GM23338 (cell line): Measurements from ENCODE around the gene KCNIP3. TPM values are rescaled to one million over a fixed set of nuclear protein-coding genes. Genes with fewer than 3 reads are reported as not detected.

Source experiments
- ATAC-seq: fragments of 200-7000 bp; cut with Tn5 transposase; 3 replicates; pipeline ENCODE4 v1.9.1; 2020
- DNase-seq: peaks from one replicate; pipeline ENCODE4 v3.0.0-alpha.2; 2015; ENCODE audit warnings: low spot score
- H2AFZ ChIP-seq: fragments of 200-600 bp; sonication (generic); 2 replicates; pipeline ENCODE4 v1.8.0; 2016; ENCODE audit warnings: antibody characterized with exemption, mild to moderate bottlenecking, moderate library complexity
- H3F3A ChIP-seq: fragments of 200-600 bp; sonication (generic); replicated peaks from 2 replicates; pipeline ENCODE4 v1.8.0; 2017; ENCODE audit warnings: antibody characterized with exemption, mixed run types, low read depth
- H3K27ac ChIP-seq: fragments of 200-600 bp; sonication (generic); 2 replicates; pipeline ENCODE4 v1.6.1; 2016; ENCODE audit warnings: low read depth
- H3K27me3 ChIP-seq: fragments of 200-600 bp; sonication (generic); 2 replicates; pipeline ENCODE4 v1.8.0; 2016; ENCODE audit warnings: mild to moderate bottlenecking, mixed run types, moderate library complexity; ENCODE audit not compliant: insufficient read depth
- H3K36me3 ChIP-seq: fragments of 200-600 bp; sonication (generic); 2 replicates; pipeline ENCODE4 v1.8.0; 2016; ENCODE audit warnings: mild to moderate bottlenecking; ENCODE audit not compliant: insufficient read depth
- H3K4me1 ChIP-seq: fragments of 200-600 bp; sonication (generic); 2 replicates; pipeline ENCODE4 v1.8.0; 2016; ENCODE audit warnings: mild to moderate bottlenecking, moderate library complexity; ENCODE audit not compliant: insufficient read depth
- H3K4me2 ChIP-seq: fragments of 200-600 bp; sonication (generic); 2 replicates; pipeline ENCODE4 v1.7.1; 2017; ENCODE audit warnings: mixed run types
- H3K4me3 ChIP-seq: fragments of 200-600 bp; sonication (generic); 2 replicates; pipeline ENCODE4 v1.6.1; 2016; ENCODE audit warnings: mixed run types
- H3K79me2 ChIP-seq: fragments of 200-600 bp; sonication (generic); replicated peaks from 2 replicates; pipeline ENCODE4 v1.8.0; 2017; ENCODE audit warnings: mild to moderate bottlenecking; ENCODE audit not compliant: insufficient read depth
- H3K9me2 ChIP-seq: fragments of 200-600 bp; sonication (generic); 2 replicates; pipeline ENCODE4 v1.8.0; 2017; ENCODE audit not compliant: insufficient read depth
- H4K20me1 ChIP-seq: fragments of 200-600 bp; sonication (generic); replicated peaks from 2 replicates; pipeline ENCODE4 v1.8.0; 2017; ENCODE audit warnings: mild to moderate bottlenecking; ENCODE audit not compliant: insufficient read depth
- H3K27ac Mint-ChIP-seq: 2 replicates; pipeline ENCODE4 v1.8.0; 2020; ENCODE audit warnings: inconsistent platforms, mild to moderate bottlenecking, moderate library complexity, mixed read lengths
- H3K27me3 Mint-ChIP-seq: 3 replicates; pipeline ENCODE4 v1.8.0; 2022; ENCODE audit warnings: low read depth, mild to moderate bottlenecking, moderate library complexity, mixed read lengths, inconsistent platforms; ENCODE audit not compliant: insufficient read depth, poor library complexity
- H3K36me3 Mint-ChIP-seq: 3 replicates; pipeline ENCODE4 v1.8.0; 2021; ENCODE audit warnings: low read depth, mild to moderate bottlenecking, inconsistent platforms, moderate library complexity, mixed read lengths
- H3K4me1 Mint-ChIP-seq: 3 replicates; pipeline ENCODE4 v1.8.0; 2020; ENCODE audit warnings: mild to moderate bottlenecking, inconsistent platforms, mixed read lengths
- H3K4me3 Mint-ChIP-seq: 3 replicates; pipeline ENCODE4 v1.8.0; 2021; ENCODE audit warnings: moderate library complexity, mild to moderate bottlenecking, inconsistent platforms, mixed read lengths
- H3K9me3 Mint-ChIP-seq: 3 replicates; pipeline ENCODE4 v1.8.0; 2020; ENCODE audit warnings: moderate library complexity, mild to moderate bottlenecking, inconsistent platforms, mixed read lengths
- CREB1 ChIP-seq: fragments of 250-450 bp; sonication (Bioruptor Pico); IDR thresholded peaks from 2 replicates; pipeline ENCODE4 v1.5.0; 2020; ENCODE audit warnings: low read depth, mild to moderate bottlenecking, moderate library complexity
- CTCF ChIP-seq, 2 experiments: fragments of 200-600 bp in 1 of 2; sonication (generic) in 1 of 2; conservative IDR thresholded peaks; 2 replicates each; pipeline versions ENCODE4 v1.5.1 to v1.6.1; 2016 to 2017; ENCODE audit warnings: antibody characterized with exemption in 2 of 2, low read depth in 2 of 2, mild to moderate bottlenecking in 2 of 2, moderate library complexity in 1 of 2
- ETS1 ChIP-seq: IDR thresholded peaks from 2 replicates; pipeline ENCODE4 v1.6.1; 2016; ENCODE audit warnings: antibody characterized with exemption
- EZH2 ChIP-seq: fragments of 200-600 bp; sonication (generic); IDR thresholded peaks from one replicate; pipeline ENCODE4 v1.8.0; 2017; ENCODE audit warnings: antibody characterized with exemption, mild to moderate bottlenecking, low read depth; ENCODE audit not compliant: unreplicated experiment
- EZH2phosphoT487 ChIP-seq: fragments of 200-600 bp; sonication (generic); IDR thresholded peaks from one replicate; pipeline ENCODE4 v1.8.1; 2018; ENCODE audit warnings: antibody characterized with exemption; ENCODE audit not compliant: unreplicated experiment
- NANOG ChIP-seq: IDR thresholded peaks from 2 replicates; pipeline ENCODE4 v1.6.1; 2016; ENCODE audit warnings: antibody characterized with exemption, borderline replicate concordance
- POLR2AphosphoS5 ChIP-seq: IDR thresholded peaks from 2 replicates; pipeline ENCODE4 v1.6.1; 2016; ENCODE audit warnings: antibody characterized with exemption, low read depth
- REST ChIP-seq: IDR thresholded peaks from one replicate; pipeline ENCODE4 v1.6.1; 2018; ENCODE audit warnings: antibody characterized with exemption; ENCODE audit not compliant: unreplicated experiment
- STAT1 ChIP-seq: IDR thresholded peaks from one replicate; pipeline ENCODE4 v1.6.1; 2016; ENCODE audit warnings: antibody characterized with exemption; ENCODE audit not compliant: unreplicated experiment
- ZNF114 ChIP-seq: fragments of 250-450 bp; sonication (Bioruptor Pico); IDR thresholded peaks from 2 replicates; pipeline ENCODE4 v1.5.0; 2020; ENCODE audit warnings: mild to moderate bottlenecking, moderate library complexity
- ZNF331 ChIP-seq: fragments of 250-450 bp; sonication (Bioruptor Pico); IDR thresholded peaks from 2 replicates; pipeline ENCODE4 v1.5.0; 2020; ENCODE audit warnings: low read depth, mild to moderate bottlenecking, moderate library complexity
- ZNF462 ChIP-seq: fragments of 250-450 bp; sonication (Bioruptor Pico); IDR thresholded peaks from 2 replicates; pipeline ENCODE4 v1.5.0; 2020; ENCODE audit warnings: mild to moderate bottlenecking, moderate library complexity
- polyA plus RNA-seq: library from polyadenylated mRNA; unstranded; fragments of >200 nt; fragmentation: Nextera tagmentation; extraction: Ambion mirVana; gene quantifications from 2 replicates; pipeline ENCODE4 v1.2.1, GENCODE V29; 2016
- total RNA-seq: library from RNA; depleted of rRNA; stranded (reverse); fragments of >200 nt; shearing (Covaris generic); gene quantifications from 2 replicates; pipeline ENCODE4 v1.2.3, GENCODE V29; 2014

Gene KCNIP3
- total and polyA plus RNA-seq, 2 experiments from 2014 or later = 0.32 to 0.83 TPM

- TF ChIP-seq ZNF462 (CRISPR knock-in tag) (no peak), ZNF331 (CRISPR knock-in tag) (no peak)
These were observed 9.8 kb upstream of the KCNIP3 start (continued) for GRCh38 chr2:95287336-95287735.

GRCh38 chr2:95287806-95288205 lies 9.3 kb upstream of the KCNIP3 start:
- no peaks in the 10 kb centered on the region for H3K27me3 ChIP-seq
- H3K36me3 ChIP-seq = no peaks in the 10 kb centered on the region
- no peaks in the 10 kb centered on the region for H4K20me1 ChIP-seq
- no peak overlapping the region for H3K4me2 ChIP-seq
- H3K4me3 ChIP-seq = no peak overlapping the region
- Mint-ChIP-seq H3K27ac (0 out of 2 replicates have a peak overlapping the region, but pooled peaks have one; percentile 62), H3K9me3 (peaks cover 20% of the 10 kb centered on the region), H3K4me1 (peaks cover 3% of the 10 kb centered on the region), H3K4me3 (no peak overlapping the region), H3K36me3 (peaks cover 15% of the 10 kb centered on the region), H3K27me3 (peaks cover 6% of the 10 kb centered on the region)
- no peaks in the 10 kb centered on the region for H3F3A ChIP-seq
- ATAC-seq (no peak), DNase-seq (no peak)
- H3K9me2 ChIP-seq = no peaks in the 10 kb centered on the region
- no peaks in the 10 kb centered on the region for H3K79me2 ChIP-seq
- no peak overlapping the region for H2AFZ ChIP-seq
- no peaks in the 10 kb centered on the region for H3K4me1 ChIP-seq
- no peak overlapping the region for H3K27ac ChIP-seq
- no peak for TF ChIP-seq STAT1
- no peak for TF ChIP-seq REST
- TF ChIP-seq NANOG = no peak
- no peak for TF ChIP-seq POLR2AphosphoS5
- TF ChIP-seq CREB1 (CRISPR knock-in tag) = no peak
- TF ChIP-seq CTCF (conservative IDR thresholded peaks at IDR 0.05; ENCODE audit: low read depth in 2 of 2) = no peak
- no peak for TF ChIP-seq ETS1
- TF ChIP-seq EZH2 = no peak
- no peak for TF ChIP-seq ZNF114 (CRISPR knock-in tag)
- TF ChIP-seq ZNF331 (CRISPR knock-in tag) = no peak
- no peak for TF ChIP-seq EZH2phosphoT487
